Activated T-helper 1 cell treated with Interleukin-2 at 50 U/mL for 16 hours (primary cell): ENCODE results near the gene CCNK.

ENCODE experiments used
- DNase-seq: peaks from one replicate; pipeline ENCODE4 v3.0.0-alpha.2; 2020; ENCODE audit warnings: low read depth

Gene CCNK

GRCh38 chr14:99519931-99520421 lies 38.8 kb downstream of the CCNK start:
- no peak for DNase-seq

- no peak for DNase-seq
Observed at GRCh38 chr14:99520571-99521081, 39.4 kb downstream of the CCNK start.

DNA sequence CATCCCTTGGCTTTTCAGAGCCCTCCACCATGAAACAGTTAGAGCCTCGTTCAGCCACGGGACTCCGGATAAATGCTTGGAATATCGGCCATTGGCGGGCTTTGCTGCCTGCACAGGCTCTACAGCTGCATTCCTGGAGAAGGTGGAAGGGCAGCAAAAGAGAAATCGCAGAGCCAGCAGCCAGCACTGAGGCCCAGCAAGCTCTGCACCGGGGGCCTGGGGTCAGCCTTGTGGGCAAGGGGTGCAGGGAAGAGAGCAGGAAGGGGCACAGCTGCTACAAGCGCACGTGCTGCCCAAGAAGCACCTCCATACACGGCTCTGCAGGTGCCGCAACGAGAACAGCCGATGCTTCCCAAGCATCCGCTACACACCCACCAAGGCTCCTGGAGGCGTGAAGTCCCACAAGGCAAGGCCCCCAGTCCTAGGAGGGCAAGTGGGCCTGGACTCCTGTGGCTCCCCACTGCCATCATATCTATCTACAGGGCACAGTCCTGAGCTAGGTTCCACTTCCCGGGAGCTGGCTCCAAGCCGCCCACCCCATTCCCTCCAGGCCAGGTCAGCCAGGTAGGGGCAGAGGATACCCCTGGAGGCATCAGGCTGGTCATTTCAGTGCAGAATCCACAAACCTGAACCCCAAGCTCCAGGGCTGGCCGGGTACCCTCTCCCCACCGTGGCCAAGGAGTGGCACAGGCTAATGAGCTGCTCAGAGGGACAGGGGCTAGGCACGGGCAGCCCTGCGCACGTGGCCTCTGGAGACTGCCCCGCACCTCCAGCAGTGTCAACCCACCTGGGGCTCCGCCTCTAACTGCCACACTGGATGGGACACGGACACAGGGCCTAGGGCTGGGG lies 40.2 kb downstream of the CCNK start:
- no peak for DNase-seq

DNA sequence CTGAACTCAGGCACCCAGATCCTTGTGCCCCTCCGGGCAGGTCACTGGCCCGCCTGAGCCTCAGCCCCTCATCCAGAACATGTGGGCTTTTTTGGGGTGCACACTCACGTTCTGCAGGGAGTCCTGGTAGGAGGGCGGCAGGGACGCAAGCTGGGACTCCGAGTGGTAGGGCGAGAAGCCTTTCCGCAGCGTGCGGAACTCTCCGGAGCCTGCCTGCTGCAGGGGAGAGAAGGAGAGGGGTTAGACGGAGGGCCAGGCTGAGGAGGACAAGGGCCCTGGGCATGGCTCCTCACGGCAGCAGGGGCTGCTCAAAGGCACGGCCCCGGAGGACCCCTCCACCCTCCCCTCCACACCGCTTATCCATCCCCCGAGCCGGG lies 40.8 kb downstream of the CCNK start:
- DNase-seq, result no peak

DNA sequence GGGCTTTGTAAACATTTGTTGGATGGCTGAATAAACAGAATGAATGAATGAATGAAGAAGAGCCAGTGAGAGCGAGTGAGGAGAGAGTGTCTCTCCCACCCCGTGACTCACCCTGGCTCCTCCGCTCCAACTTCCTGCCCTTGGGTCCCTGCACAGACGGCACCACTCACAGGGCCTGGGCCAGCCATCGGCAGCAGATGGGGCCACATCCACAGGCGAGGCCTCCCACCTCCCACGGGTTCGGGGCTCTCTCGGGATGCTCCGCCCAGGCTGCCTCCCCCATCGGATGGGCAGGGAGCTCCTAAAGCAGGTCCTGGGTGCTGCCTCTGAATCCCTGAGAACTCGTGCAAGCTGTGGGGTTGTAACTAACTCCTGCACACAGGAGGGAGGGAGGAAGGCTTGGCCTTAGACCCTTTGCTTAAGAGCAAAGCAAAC lies 41.3 kb downstream of the CCNK start:
- no peak for DNase-seq

- no peak for DNase-seq
Observed at GRCh38 chr14:99522934-99523703, 41.9 kb downstream of the CCNK start.

DNA sequence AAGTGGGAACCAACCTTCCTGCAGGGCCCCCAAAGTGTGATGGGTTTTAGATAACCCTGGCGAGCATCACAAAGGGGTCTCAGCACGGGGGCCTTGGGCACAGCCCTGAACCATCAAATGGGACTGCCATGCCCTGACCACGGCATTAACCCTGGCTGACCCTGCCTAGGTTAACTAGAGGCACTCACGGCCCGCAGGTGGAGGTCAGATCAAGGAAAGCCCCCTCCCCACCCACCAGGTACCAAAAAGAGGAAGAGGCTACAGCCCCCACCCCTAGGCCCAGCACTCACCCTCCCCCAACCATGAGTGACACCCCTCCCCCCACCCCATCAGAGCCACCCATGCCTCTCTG lies 42.5 kb downstream of the CCNK start:
- no peak for DNase-seq

GRCh38 chr14:99524091-99524661 lies 43.0 kb downstream of the CCNK start:
- no peak for DNase-seq

- DNase-seq, result no peak
Observed at GRCh38 chr14:99524804-99525698, 43.8 kb downstream of the CCNK start.

DNA sequence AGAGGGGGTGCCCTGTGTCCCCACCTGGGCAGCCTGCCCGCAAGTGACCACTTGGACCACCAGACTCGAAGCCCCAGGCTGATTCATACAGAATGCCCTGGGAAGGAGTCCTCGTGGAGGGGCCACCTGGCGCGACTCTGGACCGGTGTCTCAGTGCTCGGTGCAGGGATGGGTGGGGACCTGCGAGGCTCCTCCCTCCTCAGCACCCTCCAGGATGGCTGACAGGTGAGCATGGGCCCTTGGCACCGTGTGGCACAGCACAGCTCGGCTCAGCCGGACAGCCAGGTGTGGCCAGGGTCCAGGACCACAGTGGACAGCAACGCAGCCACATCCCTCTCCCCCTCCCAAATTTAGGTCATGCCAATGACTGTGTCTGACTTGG lies 44.5 kb downstream of the CCNK start:
- DNase-seq, result no peak

- no peak for DNase-seq
Observed at GRCh38 chr14:99527026-99527425, 45.8 kb downstream of the CCNK start.

DNA sequence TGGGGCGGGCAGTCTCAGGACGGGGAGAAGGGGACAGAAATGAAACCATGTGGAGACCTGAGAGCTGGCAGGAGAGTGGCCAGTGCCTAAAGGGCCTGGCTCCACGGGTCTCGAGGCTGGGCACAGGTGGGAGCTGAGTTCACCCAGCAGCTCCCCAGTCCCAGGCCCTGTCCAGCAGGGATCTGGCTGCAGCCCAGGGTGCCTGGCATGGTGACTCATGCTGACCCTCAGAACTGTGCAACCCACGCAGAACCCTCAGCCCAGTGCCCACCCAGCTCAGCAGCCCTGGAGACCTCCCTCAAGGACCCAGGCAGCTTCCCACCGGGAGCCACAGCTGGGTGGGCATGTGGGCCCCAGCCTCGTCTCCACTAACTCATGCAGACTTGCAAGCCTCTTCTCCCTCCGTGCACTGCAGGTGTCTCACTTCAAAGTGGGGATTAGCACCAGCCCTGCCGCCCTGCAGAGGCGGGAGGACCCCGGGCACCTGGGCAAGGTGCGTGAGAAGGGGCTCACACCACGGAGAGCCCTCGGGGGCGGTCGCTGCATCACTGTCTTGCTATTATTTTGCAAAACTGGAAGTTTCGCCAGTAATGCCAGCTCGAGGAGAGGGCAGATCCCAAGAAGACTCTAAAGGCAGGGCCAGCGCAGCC lies 46.3 kb downstream of the CCNK start:
- DNase-seq, result no peak

- DNase-seq, result no peak
Observed at GRCh38 chr14:99529899-99530298, 48.7 kb downstream of the CCNK start.

DNA sequence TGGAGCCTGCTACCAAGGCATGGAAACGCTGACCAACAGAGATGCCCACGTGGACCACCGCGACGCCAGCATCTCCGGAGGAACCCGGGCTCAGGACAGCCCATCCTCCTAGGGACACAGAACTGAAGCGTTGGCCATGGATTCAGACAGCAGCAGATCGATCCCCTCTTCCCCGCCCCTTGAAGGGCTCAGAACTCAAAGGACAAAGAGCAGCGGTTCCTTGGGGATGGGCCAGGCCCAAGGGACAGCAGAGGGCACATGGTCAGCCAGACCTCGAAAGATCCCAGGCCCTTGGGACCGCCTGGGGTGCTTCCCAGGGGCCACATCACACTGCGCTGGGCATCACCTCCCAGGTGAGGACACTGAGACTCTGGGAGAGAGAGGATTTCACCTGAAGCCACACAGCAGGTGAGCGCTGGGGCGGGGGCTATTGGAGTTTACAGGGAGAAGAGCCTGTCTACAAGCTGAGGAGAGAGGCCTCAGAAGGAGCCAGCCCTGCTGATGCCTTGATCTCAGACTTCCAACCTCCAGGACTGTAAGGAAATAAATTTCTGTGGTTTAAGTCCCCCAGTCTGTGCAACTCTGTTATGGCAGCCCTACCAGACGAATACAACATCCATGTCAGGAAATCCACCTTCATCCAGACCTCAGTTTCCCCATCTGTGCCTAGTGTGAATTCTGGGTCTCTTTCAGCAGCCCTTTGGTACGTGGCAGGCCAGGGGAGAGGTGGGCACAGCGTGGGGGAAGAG lies 49.4 kb downstream of the CCNK start:
- DNase-seq, result no peak

GRCh38 chr14:99531251-99532096 lies 50.3 kb downstream of the CCNK start:
- no peak for DNase-seq

GRCh38 chr14:99532310-99532709 lies 51.1 kb downstream of the CCNK start:
- no peak for DNase-seq

- no peak for DNase-seq
Observed at GRCh38 chr14:99534333-99534732, 53.1 kb downstream of the CCNK start.

GRCh38 chr14:99534863-99535262 lies 53.7 kb downstream of the CCNK start:
- no peak for DNase-seq

DNA sequence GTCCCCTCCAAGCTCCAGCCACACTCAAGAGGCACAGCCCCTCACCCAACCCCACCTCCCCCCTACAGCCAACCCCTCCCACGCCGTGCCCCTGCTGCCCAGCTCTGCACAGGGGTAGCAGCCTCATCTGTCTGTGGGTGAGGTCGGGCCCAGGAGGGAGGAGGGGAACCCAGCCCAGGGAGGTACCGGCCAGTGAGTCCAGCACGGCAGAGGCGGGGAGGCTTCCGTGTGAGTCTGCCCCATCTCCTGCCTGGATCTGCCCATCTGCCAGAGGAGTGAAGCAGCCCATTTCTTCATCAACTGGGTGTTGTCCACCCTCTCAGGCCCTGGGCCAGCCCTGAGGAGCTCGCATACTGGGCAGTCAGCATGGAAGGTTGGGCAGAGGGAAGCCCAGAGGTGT lies 54.2 kb downstream of the CCNK start:
- DNase-seq, result no peak
